Heart left ventricle (tissue), 16 donors: Measurements from ENCODE around the gene MAST4. TPM values are rescaled to one million over a fixed set of nuclear protein-coding genes. Genes with fewer than 3 reads are reported as not detected.

Experiments used
- ATAC-seq, 4 donors: fragments of 200-7000 bp; cut with Tn5 transposase; one replicate each; pipeline ENCODE4 v1.9.1; 2020 to 2022; ENCODE audit warnings: moderate library complexity in 4 of 4, mild to moderate bottlenecking in 3 of 4, moderate number of reproducible peaks in 1 of 4
- DNase-seq, 5 donors: peaks; one replicate each; pipeline ENCODE4 v3.0.0-alpha.2; 2020
- H3K27ac ChIP-seq, 12 donors: fragments of 200-600 bp; sonication (generic) in 4 of 12; one replicate each; pipeline versions ENCODE4 v1.5.0 to v1.8.0; 2016 to 2022; ENCODE audit warnings: mild to moderate bottlenecking in 2 of 12
- H3K27me3 ChIP-seq, 9 donors: fragments of 200-600 bp; sonication (generic) in 2 of 9; one replicate each; pipeline versions ENCODE4 v1.5.1 to v1.8.0; 2016 to 2022; ENCODE audit warnings: mild to moderate bottlenecking in 3 of 9
- H3K36me3 ChIP-seq, 9 donors: fragments of 200-600 bp; sonication (generic) in 2 of 9; one replicate each; pipeline versions ENCODE4 v1.5.0 to v1.8.0; 2018 to 2022; ENCODE audit warnings: mild to moderate bottlenecking in 2 of 9
- H3K4me1 ChIP-seq, 12 donors: fragments of 200-600 bp; sonication (generic) in 4 of 12; one replicate each; pipeline versions ENCODE4 v1.5.0 to v1.8.0; 2016 to 2022; ENCODE audit warnings: mild to moderate bottlenecking in 3 of 12
- H3K4me3 ChIP-seq, 12 donors: fragments of 200-600 bp; sonication (generic) in 4 of 12; one replicate each; pipeline versions ENCODE4 v1.5.0 to v1.8.0; 2017 to 2022; ENCODE audit warnings: mild to moderate bottlenecking in 9 of 12, moderate library complexity in 4 of 12
- H3K9me3 ChIP-seq, 12 donors: fragments of 200-600 bp; sonication (generic) in 4 of 12; one replicate each; pipeline versions ENCODE4 v1.5.0 to v1.8.0; 2016 to 2022; ENCODE audit warnings: mild to moderate bottlenecking in 1 of 12
- POLR2A ChIP-seq, 2 donors: fragments of 450-650 bp; IDR thresholded peaks; one replicate each; pipeline ENCODE4 v1.6.1; 2017; ENCODE audit warnings: antibody characterized with exemption in 2 of 2, mild to moderate bottlenecking in 2 of 2, moderate library complexity in 2 of 2
- WGBS, 4 donors: extraction: QIAGEN DNeasy Blood & Tissue Kit in 2 of 4; methylation state at CpG; one replicate each; pipeline versions ENCODE4 v1.1.5 to v1.1.7; 2013 to 2018; 5-methylcytosine and 5-hydroxymethylcytosine counted together
- intact Hi-C, 10 donors: fragments of 100-400 bp; cut with DNase I; formaldehyde crosslinking; loops; one replicate each; pipeline versions ENCODE4 v1.11.1 to v1.14.2; 2022
- polyA plus RNA-seq, 2 donors: library from polyadenylated mRNA; stranded (reverse); fragments of 200-250 nt; gene quantifications; one replicate each; pipeline ENCODE4 v1.2.3, GENCODE V29; 2013
- total RNA-seq, 9 donors: library from RNA; depleted of rRNA in 2 of 9; stranded (reverse); fragments of >200 nt in 2 of 9; fragmentation: NEBNext Ultra II Directional in 3 of 9; extraction: Animal tissue kit (Norgen Biotek cat#: 25700) in 3 of 9; gene quantifications; one replicate each; pipeline versions ENCODE4 v1.1.0 to v1.2.4, GENCODE V29; 2016 to 2023
- TF ChIP-seq, protein P1 (sequence below), 12 donors: fragments of 200-600 bp; sonication (generic) in 4 of 12; IDR thresholded peaks; one replicate each; pipeline versions ENCODE4 v1.5.0 to v1.8.0; 2018 to 2022; ENCODE audit warnings: antibody characterized with exemption in 12 of 12, mild to moderate bottlenecking in 5 of 12
- donor health status: ischemic (EF 13 %, LVEDD 7.1; RV severe dilation, severe dysfunction).
- donor health status: healthy with polysubstance abuse.
- donor health status: DM: no; HTN: yes; CAD: no.
- donor health status: DM: no; HTN: no; CAD: no.
- donor health status: ischemic (EF 25% LVEDD 6.9; RV normal size, moderate dysfunction).
- donor health status: ischemic (EF 25% LVEDD 5.7; RV mildly dilated, moderate dysfunction).
- donor health status: healthy.
- donor health status: DM: yes; HTN: yes; CAD: no.
- donor health status: ischemic (EF 35%, LVEDD 5.7; RV mildly dilated, moderate dysfunction).
- donor health status: nonischemic (EF 11% LVEDD 7.7; RV severe dilation, severe dysfunction).
- donor health status: DM: yes; HTN: yes; CAD: no.
- donor health status: PGD.
- donor health status: ischemic (EF 29% LVEDD 5.4; RV normal size, mild dysfunction).
- donor health status: nonischemic (EF 23%, LVEDD 6.1; RV moderate dilation, normal function).

The MAST4 gene
- total and polyA plus RNA-seq, 11 donors, result 26.8 to 96.2 (median 68.1) TPM

DNA sequence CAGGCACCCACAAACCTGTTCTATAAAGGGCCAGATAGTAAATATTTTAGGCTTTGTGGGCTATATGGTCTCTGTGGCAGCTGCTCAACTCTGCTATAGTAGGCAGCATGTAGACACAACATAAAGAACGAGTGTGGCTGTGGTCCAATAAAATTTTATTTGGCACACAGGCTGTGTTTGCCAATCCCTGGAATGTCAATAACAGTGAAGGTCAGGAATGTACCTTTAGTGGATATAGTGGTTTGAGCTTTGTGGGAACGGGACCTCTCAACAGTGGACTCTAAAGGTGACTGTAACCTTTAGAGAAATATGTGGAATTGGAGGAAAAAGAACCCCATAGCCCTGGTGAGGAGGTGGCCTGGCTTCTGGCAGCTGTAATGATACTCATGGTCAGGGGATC lies 145.2 kb downstream of the MAST4 start:
- no peak for DNase-seq
- H3K4me1 ChIP-seq, result peaks cover 8 to 61% (median 38%) of the 10 kb centered on the region in 12 donors
- H3K27me3 ChIP-seq, result no peaks in the 10 kb centered on the region
- H3K27ac ChIP-seq, result peak overlapping the region in 5 of 12 donors; percentile 3 to 67 (median 23)
- no peak for ATAC-seq
- H3K36me3 ChIP-seq, result no peaks in the 10 kb centered on the region
- H3K4me3 ChIP-seq, result no peak overlapping the region
- intact Hi-C loops, result loop anchor here in 9 of 10 donors (5.0 to 10.0 kb wide), 6 partner anchors 129 to 577 kb away; partner anchors contain the start of gene MAST4 (in 5 of the 9)
- WGBS, 4 donors, result 65 to 80% (median 71%) methylated on average over 2 of the region's 2 CpGs
- TF ChIP-seq, protein P1, sequence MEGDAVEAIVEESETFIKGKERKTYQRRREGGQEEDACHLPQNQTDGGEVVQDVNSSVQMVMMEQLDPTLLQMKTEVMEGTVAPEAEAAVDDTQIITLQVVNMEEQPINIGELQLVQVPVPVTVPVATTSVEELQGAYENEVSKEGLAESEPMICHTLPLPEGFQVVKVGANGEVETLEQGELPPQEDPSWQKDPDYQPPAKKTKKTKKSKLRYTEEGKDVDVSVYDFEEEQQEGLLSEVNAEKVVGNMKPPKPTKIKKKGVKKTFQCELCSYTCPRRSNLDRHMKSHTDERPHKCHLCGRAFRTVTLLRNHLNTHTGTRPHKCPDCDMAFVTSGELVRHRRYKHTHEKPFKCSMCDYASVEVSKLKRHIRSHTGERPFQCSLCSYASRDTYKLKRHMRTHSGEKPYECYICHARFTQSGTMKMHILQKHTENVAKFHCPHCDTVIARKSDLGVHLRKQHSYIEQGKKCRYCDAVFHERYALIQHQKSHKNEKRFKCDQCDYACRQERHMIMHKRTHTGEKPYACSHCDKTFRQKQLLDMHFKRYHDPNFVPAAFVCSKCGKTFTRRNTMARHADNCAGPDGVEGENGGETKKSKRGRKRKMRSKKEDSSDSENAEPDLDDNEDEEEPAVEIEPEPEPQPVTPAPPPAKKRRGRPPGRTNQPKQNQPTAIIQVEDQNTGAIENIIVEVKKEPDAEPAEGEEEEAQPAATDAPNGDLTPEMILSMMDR (IDR thresholded peaks at IDR 0.05), result no peak
- TF ChIP-seq POLR2A (IDR thresholded peaks at IDR 0.05), result no peak
- no peaks in the 10 kb centered on the region for H3K9me3 ChIP-seq

DNA sequence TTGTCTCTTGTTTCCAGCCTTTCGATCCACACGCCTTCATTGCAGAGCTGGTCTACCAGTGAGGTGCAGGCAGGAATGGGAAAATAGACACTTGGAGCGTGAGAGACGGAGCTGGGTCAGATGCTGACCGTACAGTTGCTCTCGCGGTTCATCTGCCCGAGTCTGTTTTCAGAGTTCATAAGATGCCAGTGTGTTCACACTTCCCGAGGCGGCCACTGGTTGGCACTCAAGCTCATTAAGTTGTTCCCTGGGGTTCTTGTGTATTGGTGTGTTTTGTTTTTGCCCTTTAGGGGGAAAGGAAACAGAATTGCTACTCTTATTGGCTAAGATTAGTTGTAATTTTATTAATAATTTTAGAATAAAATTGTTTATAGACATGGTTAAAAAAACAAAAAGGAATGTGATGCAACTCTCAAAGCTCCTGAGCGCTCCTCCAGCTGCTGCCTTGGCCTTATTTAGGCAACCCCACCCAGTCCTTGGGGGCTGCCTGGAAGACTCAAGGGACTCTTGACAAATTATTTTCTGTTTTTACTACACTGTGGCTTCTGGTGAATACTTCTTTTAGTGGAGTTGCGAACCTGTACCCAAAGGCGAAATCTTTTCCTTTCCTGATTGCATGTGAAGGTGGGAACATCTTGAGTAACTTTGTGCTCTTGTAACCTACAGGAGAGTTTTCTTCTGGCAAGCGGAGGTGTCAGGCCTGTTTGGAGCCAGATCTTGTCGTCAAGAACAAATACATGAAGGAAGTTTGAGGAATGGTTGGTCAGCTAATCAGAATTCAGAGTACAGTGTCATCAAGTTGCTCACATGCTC lies 146.1 kb downstream of the MAST4 start:
- H3K36me3 ChIP-seq, result no peaks in the 10 kb centered on the region
- no peaks in the 10 kb centered on the region for H3K27me3 ChIP-seq
- peaks cover 9 to 63% (median 38%) of the 10 kb centered on the region in 12 donors for H3K4me1 ChIP-seq
- no peaks in the 10 kb centered on the region for H3K9me3 ChIP-seq
- no peak overlapping the region for H3K4me3 ChIP-seq
- TF ChIP-seq, protein P1 (IDR thresholded peaks at IDR 0.05), result peak; percentile 22 to 60 (median 44)
- TF ChIP-seq POLR2A (IDR thresholded peaks at IDR 0.05), result no peak
- DNase-seq, result peak; percentile 25 to 80 (median 49)
- ATAC-seq, result peak in 3 of 4 donors; percentile 53 to 74 (median 58)
- H3K27ac ChIP-seq, result peak overlapping the region in 7 of 12 donors; percentile 3 to 67 (median 43)
- intact Hi-C loops, result loop anchor here in 9 of 10 donors (2.0 to 10.0 kb wide), 7 partner anchors 130 to 577 kb away; partner anchors contain the start of gene MAST4 (in 6 of the 9)
- WGBS, 4 donors, result 38 to 51% (median 47%) methylated on average over 15 of the region's 15 CpGs

DNA sequence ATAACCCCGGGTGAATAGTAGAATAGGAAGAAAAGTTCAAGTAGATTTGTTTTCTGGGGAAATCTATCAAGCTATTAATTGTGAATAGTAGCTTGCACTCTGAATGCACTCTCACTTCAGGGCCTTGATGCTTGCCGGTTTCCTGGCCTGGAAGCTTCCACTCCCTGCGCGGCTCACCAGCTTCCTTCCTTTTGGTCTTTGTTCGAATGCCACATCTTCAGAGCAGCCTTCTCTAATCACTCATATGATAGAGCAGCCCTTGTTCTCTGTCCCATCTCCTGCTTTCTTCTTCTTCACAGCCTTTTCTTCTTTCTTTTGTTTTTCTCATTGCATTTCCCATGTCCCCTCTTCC lies 146.7 kb downstream of the MAST4 start:
- 37 to 58% (median 45%) methylated on average over 5 of the region's 5 CpGs for WGBS, 4 donors
- ATAC-seq, result peak in 2 of 4 donors; percentile 13 to 33
- Histone ChIP-seq H3K4me3 (no peak overlapping the region), H3K36me3 (no peaks in the 10 kb centered on the region), H3K27me3 (no peaks in the 10 kb centered on the region), H3K9me3 (no peaks in the 10 kb centered on the region), H3K4me1 (peaks cover 9 to 67% (median 41%) of the 10 kb centered on the region in 12 donors), H3K27ac (peak overlapping the region in 7 of 12 donors; percentile 3 to 67 (median 36))
- DNase-seq, result no peak
- intact Hi-C loops, result loop anchor here in 9 of 10 donors (2.0 to 10.0 kb wide), 7 partner anchors 131 to 578 kb away; partner anchors contain the start of gene MAST4 (in 6 of the 9)
- TF ChIP-seq, protein P1 (IDR thresholded peaks at IDR 0.05), result no peak
- TF ChIP-seq POLR2A (IDR thresholded peaks at IDR 0.05), result no peak

DNA sequence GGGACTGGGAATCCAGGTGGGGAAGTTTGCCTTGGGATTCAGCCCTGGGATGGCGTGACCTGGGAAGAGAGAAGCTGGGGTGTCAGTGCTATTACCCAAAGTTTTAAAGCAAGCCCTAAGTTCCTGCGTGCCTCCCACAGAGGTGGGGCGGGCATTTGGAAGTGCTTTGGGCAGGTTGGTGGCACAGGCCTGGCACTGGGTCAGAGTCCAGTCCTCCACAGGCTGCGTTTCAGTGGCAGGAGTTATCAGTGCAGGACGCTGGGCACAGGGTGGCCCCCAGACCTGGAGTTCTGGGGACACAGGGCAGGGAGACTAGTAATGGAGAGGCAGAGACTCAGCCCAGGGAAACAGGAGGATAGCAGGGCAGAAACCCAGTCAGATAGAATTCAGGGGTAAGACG lies 147.2 kb downstream of the MAST4 start:
- Histone ChIP-seq H3K4me1 (peaks cover 9 to 64% (median 42%) of the 10 kb centered on the region in 12 donors), H3K36me3 (no peaks in the 10 kb centered on the region), H3K9me3 (no peaks in the 10 kb centered on the region), H3K27ac (peak overlapping the region in 7 of 12 donors; percentile 11 to 67 (median 36)), H3K27me3 (no peaks in the 10 kb centered on the region), H3K4me3 (no peak overlapping the region)
- DNase-seq (peak in 1 of 5 donors; percentile 42), ATAC-seq (peak in 3 of 4 donors; percentile 3 to 9 (median 9))
- TF ChIP-seq, protein P1 (IDR thresholded peaks at IDR 0.05), result no peak
- TF ChIP-seq POLR2A (IDR thresholded peaks at IDR 0.05), result no peak
- intact Hi-C loops, result loop anchor here in 9 of 10 donors (2.0 to 10.0 kb wide), 7 partner anchors 131 to 579 kb away; partner anchors contain the start of gene MAST4 (in 6 of the 9)
- 83 to 89% (median 86%) methylated on average over 6 of the region's 6 CpGs for WGBS, 4 donors
